Muscle of leg (tissue), 11 donors: ENCODE data around the gene LONRF2. TPM values are rescaled to one million over a fixed set of nuclear protein-coding genes. Genes with fewer than 3 reads are reported as not detected.

Source experiments
- DNase-seq: peaks from one replicate; pipeline ENCODE4 v3.0.0; 2013
- H3K27ac ChIP-seq: one replicate; pipeline ENCODE4 v1.5.1; 2013; ENCODE audit warnings: mild to moderate bottlenecking, low read length, control low read depth
- H3K27me3 ChIP-seq: one replicate; pipeline ENCODE4 v1.6.1; 2013; ENCODE audit warnings: low read length; ENCODE audit not compliant: control insufficient read depth, insufficient read depth
- H3K36me3 ChIP-seq: one replicate; pipeline ENCODE4 v1.6.1; 2013; ENCODE audit warnings: low read length; ENCODE audit not compliant: control insufficient read depth, insufficient read depth
- H3K4me1 ChIP-seq: one replicate; pipeline ENCODE4 v1.6.1; 2013; ENCODE audit warnings: low read length; ENCODE audit not compliant: control insufficient read depth, insufficient read depth
- H3K4me3 ChIP-seq: one replicate; pipeline ENCODE4 v1.5.1; 2013; ENCODE audit warnings: low read length, control low read depth
- H3K9me3 ChIP-seq: replicated peaks from 2 replicates; pipeline ENCODE4 v1.6.1; 2013; ENCODE audit warnings: low read depth, low read length; ENCODE audit not compliant: control insufficient read depth
- WGBS: methylation state at CpG from one replicate; pipeline ENCODE4 v1.1.5; 2013; ENCODE audit warnings: missing lambda C conversion rate; ENCODE audit not compliant: insufficient coverage; 5-methylcytosine and 5-hydroxymethylcytosine counted together
- polyA plus RNA-seq, 8 donors: library from polyadenylated mRNA; unstranded; fragments of 120-200 nt; gene quantifications; one replicate each; pipeline versions ENCODE4 v1.2.1 to v1.2.3, GENCODE V29; 2013; ENCODE audit warnings: inconsistent platforms in 1 of 8, low replicate concordance in 1 of 8; ENCODE audit not compliant: insufficient read length in 8 of 8, insufficient read depth in 1 of 8
- total RNA-seq: library from RNA; stranded (reverse); fragments of 120-200 nt; gene quantifications from one replicate; pipeline ENCODE4 v1.2.4, GENCODE V29; 2013

The LONRF2 gene
- total and polyA plus RNA-seq, 9 donors, result 0.22 to 1.5 (median 0.63) TPM

DNA sequence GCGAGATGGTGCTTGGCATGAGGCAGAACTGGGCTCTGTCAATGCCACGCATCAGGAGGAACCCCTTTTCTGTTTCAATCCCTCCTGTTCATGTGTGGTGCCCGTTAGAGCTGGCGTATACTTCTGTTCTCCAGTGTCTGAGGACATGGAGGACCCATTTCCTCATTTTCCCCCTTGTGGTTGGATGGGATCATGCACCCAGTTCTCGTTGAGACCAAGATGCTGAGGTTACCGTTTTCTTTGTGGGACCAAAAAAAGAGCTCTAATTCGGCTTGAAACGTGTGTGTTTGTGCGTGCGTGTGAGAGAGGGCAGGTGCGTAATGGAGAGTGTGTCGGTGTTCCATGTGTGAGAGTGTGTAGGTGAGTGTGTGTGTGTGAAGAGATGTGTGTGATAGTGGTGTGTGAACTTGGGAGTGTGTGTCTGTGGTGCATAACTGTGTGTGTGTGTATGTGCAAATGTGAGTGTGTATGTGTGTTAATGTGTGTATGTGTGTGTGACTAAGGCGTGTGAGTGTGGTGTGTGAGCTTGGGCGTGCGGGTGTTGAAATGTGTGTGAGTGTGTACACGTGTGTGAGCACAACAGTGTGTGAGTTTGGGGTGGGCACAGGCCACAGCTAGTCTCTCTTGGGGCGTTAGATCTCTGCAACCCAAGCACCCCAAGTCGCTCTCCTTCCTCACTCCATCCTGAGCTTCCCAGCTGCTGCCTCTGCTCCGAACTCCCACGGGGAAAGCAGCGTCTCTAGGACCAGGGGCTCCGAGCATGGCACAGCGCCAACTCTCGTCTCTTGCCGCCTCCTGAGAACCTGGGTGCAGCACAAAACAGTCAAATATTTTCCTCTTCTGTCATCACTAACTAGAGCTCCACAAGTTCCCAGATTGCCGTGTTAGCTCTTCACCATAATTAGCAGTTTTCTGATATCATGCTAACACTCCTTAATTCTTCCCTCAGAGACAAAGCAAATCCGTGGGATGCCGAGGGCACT, 75.8 kb downstream of the LONRF2 start:
- no peaks in the 10 kb centered on the region for H3K36me3 ChIP-seq
- no peak overlapping the region for H3K4me3 ChIP-seq
- H3K9me3 ChIP-seq, result no peaks in the 10 kb centered on the region
- no peak overlapping the region for H3K27ac ChIP-seq
- peak; percentile 42 for DNase-seq
- peaks cover under 1% of the 10 kb centered on the region for H3K27me3 ChIP-seq
- WGBS, result 66% methylated on average over 21 of the region's 28 CpGs
- peaks cover 10% of the 10 kb centered on the region for H3K4me1 ChIP-seq

DNA sequence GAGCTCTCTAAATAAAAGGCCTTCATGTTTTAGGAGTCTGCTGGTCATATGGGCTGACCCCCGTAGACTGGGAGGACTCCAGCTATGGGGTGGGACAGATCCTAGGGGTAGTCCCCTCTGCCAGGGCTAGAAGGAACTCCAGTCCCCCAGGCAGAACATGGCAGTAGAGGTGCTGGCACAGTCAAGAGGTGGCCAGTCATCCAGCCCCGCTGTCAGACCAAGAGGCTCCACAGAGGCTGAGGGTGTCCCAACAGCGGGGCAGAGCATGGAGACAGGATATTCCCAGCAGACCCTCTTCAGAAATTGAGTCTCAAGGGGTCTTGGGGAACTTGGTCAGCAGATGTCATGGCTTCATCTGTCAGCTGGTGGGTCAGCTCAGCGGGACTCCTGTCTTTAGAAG, 76.6 kb downstream of the LONRF2 start:
- Histone ChIP-seq H3K4me1 (peaks cover 10% of the 10 kb centered on the region), H3K27me3 (peaks cover 4% of the 10 kb centered on the region), H3K27ac (no peak overlapping the region), H3K9me3 (no peaks in the 10 kb centered on the region), H3K4me3 (no peak overlapping the region), H3K36me3 (no peaks in the 10 kb centered on the region)
- DNase-seq, result no peak
- 100% methylated on average over 1 of the region's 4 CpGs for WGBS

DNA sequence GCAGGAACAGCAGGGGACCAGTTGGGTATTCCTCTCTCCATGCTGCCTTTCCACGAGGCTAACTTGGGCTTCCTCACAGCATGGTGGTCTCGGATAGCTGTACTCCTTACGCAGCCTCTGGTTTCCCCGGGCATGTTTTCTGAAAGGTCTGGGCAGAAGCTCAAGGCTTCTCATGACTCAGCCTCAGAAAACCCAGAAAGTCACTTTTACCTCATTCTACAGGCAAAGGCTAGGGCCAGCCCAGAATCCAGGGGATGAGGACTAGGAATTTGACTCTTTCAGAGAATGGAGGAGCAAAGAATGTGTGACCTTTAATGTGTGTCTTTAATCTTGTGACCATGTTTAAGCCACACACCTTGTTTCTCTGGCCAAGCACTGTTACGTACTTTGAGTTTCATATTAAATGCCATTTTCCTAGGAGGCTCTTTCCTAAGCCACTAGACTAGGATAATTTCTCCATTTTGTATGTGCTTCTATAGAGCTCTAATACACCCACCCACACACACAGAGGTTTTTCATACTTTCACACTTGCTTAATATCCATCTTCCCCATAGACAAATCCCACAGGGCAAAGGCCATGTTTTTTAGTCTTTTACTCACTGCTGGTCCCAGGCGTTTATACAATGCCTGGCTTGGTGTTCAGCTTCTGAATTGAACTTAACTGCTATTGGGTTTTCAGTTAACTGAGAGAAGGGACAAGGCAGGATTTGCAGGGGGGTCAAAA, 77.3 kb downstream of the LONRF2 start:
- Histone ChIP-seq H3K27ac (no peak overlapping the region), H3K9me3 (no peaks in the 10 kb centered on the region), H3K27me3 (peaks cover 4% of the 10 kb centered on the region), H3K4me3 (no peak overlapping the region), H3K36me3 (no peaks in the 10 kb centered on the region), H3K4me1 (peaks cover 10% of the 10 kb centered on the region)
- 92% methylated on average over 5 of the region's 6 CpGs for WGBS
- no peak for DNase-seq

DNA sequence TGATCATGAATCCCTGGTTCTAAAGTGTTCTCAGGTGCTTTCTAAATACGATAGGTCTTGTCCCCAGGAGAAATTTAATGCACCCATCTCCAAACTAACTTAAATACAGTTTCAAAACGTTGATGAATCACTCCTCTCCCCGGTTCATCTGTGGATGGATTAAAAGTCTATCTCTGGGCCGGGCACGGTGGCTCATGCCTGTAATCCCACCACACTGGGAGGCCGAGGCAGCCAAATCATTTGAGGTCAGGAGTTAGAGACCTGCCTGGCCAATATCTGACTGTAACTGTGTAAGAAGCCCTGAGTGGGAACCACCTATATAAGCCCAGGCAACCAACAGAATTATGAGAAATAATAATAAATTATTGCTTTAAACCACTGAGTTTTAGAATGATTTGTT, 78.7 kb downstream of the LONRF2 start:
- 90% methylated on average over 2 of the region's 6 CpGs for WGBS
- H3K9me3 ChIP-seq, result no peaks in the 10 kb centered on the region
- H3K27ac ChIP-seq, result no peak overlapping the region
- peaks cover 4% of the 10 kb centered on the region for H3K27me3 ChIP-seq
- no peaks in the 10 kb centered on the region for H3K36me3 ChIP-seq
- H3K4me3 ChIP-seq, result no peak overlapping the region
- peaks cover 17% of the 10 kb centered on the region for H3K4me1 ChIP-seq
- DNase-seq, result no peak

GRCh38 chr2:100242891-100243619, 79.2 kb downstream of the LONRF2 start:
- Histone ChIP-seq H3K4me1 (peaks cover 17% of the 10 kb centered on the region), H3K27me3 (peaks cover 4% of the 10 kb centered on the region), H3K36me3 (no peaks in the 10 kb centered on the region), H3K4me3 (no peak overlapping the region), H3K9me3 (no peaks in the 10 kb centered on the region), H3K27ac (peak overlapping the region; percentile 17)
- 26% methylated on average over 3 of the region's 6 CpGs for WGBS
- DNase-seq, result peak; percentile 76

- H3K27ac ChIP-seq, result no peak overlapping the region
- no peak for DNase-seq
- H3K4me3 ChIP-seq, result no peak overlapping the region
- peaks cover 4% of the 10 kb centered on the region for H3K27me3 ChIP-seq
- H3K9me3 ChIP-seq, result no peaks in the 10 kb centered on the region
- H3K36me3 ChIP-seq, result no peaks in the 10 kb centered on the region
- peaks cover 17% of the 10 kb centered on the region for H3K4me1 ChIP-seq
- 81% methylated on average over 10 of the region's 11 CpGs for WGBS
Observed at GRCh38 chr2:100242476-100242875, 79.8 kb downstream of the LONRF2 start.

GRCh38 chr2:100241236-100241635, 81.1 kb downstream of the LONRF2 start:
- 94% methylated on average over 5 of the region's 6 CpGs for WGBS
- Histone ChIP-seq H3K4me1 (peaks cover 17% of the 10 kb centered on the region), H3K4me3 (no peak overlapping the region), H3K27me3 (peaks cover 4% of the 10 kb centered on the region), H3K27ac (no peak overlapping the region), H3K36me3 (no peaks in the 10 kb centered on the region), H3K9me3 (no peaks in the 10 kb centered on the region)
- DNase-seq, result no peak

- H3K4me1 ChIP-seq, result peaks cover 17% of the 10 kb centered on the region
- H3K27me3 ChIP-seq, result peaks cover 4% of the 10 kb centered on the region
- H3K9me3 ChIP-seq, result no peaks in the 10 kb centered on the region
- no peak overlapping the region for H3K27ac ChIP-seq
- no peak overlapping the region for H3K4me3 ChIP-seq
- H3K36me3 ChIP-seq, result no peaks in the 10 kb centered on the region
- DNase-seq, result no peak
- WGBS, result 89% methylated on average over 3 of the region's 10 CpGs
Observed at GRCh38 chr2:100240386-100240785, 81.9 kb downstream of the LONRF2 start.

- Histone ChIP-seq H3K4me3 (no peak overlapping the region), H3K4me1 (peaks cover 18% of the 10 kb centered on the region), H3K27me3 (peaks cover 4% of the 10 kb centered on the region), H3K9me3 (no peaks in the 10 kb centered on the region), H3K36me3 (no peaks in the 10 kb centered on the region), H3K27ac (no peak overlapping the region)
- DNase-seq, result no peak
- WGBS, result 34% methylated on average over 7 of the region's 12 CpGs
Observed at GRCh38 chr2:100239486-100240210, 82.7 kb downstream of the LONRF2 start.
